K562 (cell line): ENCODE data around the gene C1QTNF9B. TPM values are rescaled to one million over a fixed set of nuclear protein-coding genes. Genes with fewer than 3 reads are reported as not detected.
"Not testable (repeated sequence)": the region's sequence is repeated elsewhere in the genome, so short reads cannot be mapped to it uniquely, and the experiment has no call there.

Experiments used
- ATAC-seq: fragments of 200-7000 bp; cut with Tn5 transposase; 3 replicates; pipeline ENCODE4 v1.9.1; 2020; ENCODE audit warnings: moderate library complexity
- BruUV-seq: library from RNA; stranded (reverse); fragments of 400-500 nt; replicated peaks from 2 replicates; lab custom pipeline; 2021; lab: Mats Ljungman, UMichigan
- CTCF ChIA-PET: fragments of 300-600 bp; formaldehyde crosslinking; extraction: SDS; loops from one replicate; lab custom pipeline; 2021; ENCODE audit warnings: low intra/inter-chr PET ratio; lab: Yijun Ruan, JAX
- POLR2A ChIA-PET: fragments of 300-600, 350-650 bp; sonication (Branson Sonifier 250); formaldehyde crosslinking; extraction: SDS; loops from one replicate; lab custom pipeline; 2021; ENCODE audit warnings: antibody characterized with exemption, inconsistent platforms; lab: Yijun Ruan, JAX
- DNase-seq, 4 experiments: peaks; one replicate each; pipeline versions ENCODE4 v3.0.0 to v3.0.0-alpha.2; 2011 to 2018; ENCODE audit warnings: low spot score in 3 of 4, mixed read lengths in 3 of 4; ENCODE audit errors: extremely low read depth in 1 of 4
- FAIRE-seq: peaks from 2 replicates; lab custom pipeline; 2011; peaks lifted over from hg19 to GRCh38; lab: Jason Lieb, UNC
- H2AFZ ChIP-seq: 2 replicates; pipeline ENCODE4 v1.6.0; 2011; ENCODE audit warnings: low read depth, low read length, control low read depth, inconsistent platforms
- H3K27ac ChIP-seq: fragments of 200-600 bp; 3 replicates; pipeline ENCODE4 v1.8.0; 2011; ENCODE audit warnings: low read depth, mild to moderate bottlenecking, control low read depth, inconsistent platforms, low read length, moderate library complexity, mixed read lengths; ENCODE audit errors: extremely low read depth
- H3K27me3 ChIP-seq, 2 experiments: fragments of 300-600 bp in 1 of 2; 2 replicates in 1 of 2; 3 replicates in 1 of 2; pipeline versions ENCODE4 v1.6.0 to v1.8.0; 2011; ENCODE audit warnings: inconsistent platforms in 2 of 2, low read length in 2 of 2, mild to moderate bottlenecking in 1 of 2, mixed read lengths in 1 of 2, moderate library complexity in 1 of 2; ENCODE audit not compliant: control insufficient read depth in 2 of 2, insufficient read depth in 2 of 2
- H3K36me3 ChIP-seq: fragments of 300-600 bp; 3 replicates; pipeline ENCODE4 v1.8.0; 2011; ENCODE audit warnings: mild to moderate bottlenecking, low read length, inconsistent platforms; ENCODE audit not compliant: control insufficient read depth, insufficient read depth
- H3K4me1 ChIP-seq, 2 experiments: fragments of 200-600 bp in 1 of 2; replicated peaks in 1 of 2; 2 replicates in 1 of 2; 3 replicates in 1 of 2; pipeline versions ENCODE4 v1.5.1 to v1.8.0; 2011; ENCODE audit warnings: inconsistent platforms in 2 of 2, low read length in 2 of 2, mild to moderate bottlenecking in 1 of 2, mixed read lengths in 1 of 2, moderate library complexity in 1 of 2; ENCODE audit not compliant: control insufficient read depth in 2 of 2, insufficient read depth in 2 of 2
- H3K4me2 ChIP-seq: 2 replicates; pipeline ENCODE4 v1.6.1; 2011; ENCODE audit warnings: low read length, control low read depth, inconsistent platforms, mixed read lengths; ENCODE audit not compliant: insufficient read depth
- H3K4me3 ChIP-seq: fragments of 200-600 bp; sonication (generic), shearing (Covaris generic); 2 replicates; pipeline ENCODE4 v1.5.1; 2016; ENCODE audit warnings: control low read depth, inconsistent platforms
- H3K79me2 ChIP-seq: fragments of 200-600 bp; 3 replicates; pipeline ENCODE4 v1.8.0; 2011; ENCODE audit warnings: low read length, inconsistent platforms; ENCODE audit not compliant: control insufficient read depth, insufficient read depth
- H3K9ac ChIP-seq, 2 experiments: 2 replicates each; pipeline versions ENCODE4 v1.6.0 to v1.6.1; 2011; ENCODE audit warnings: low read depth in 2 of 2, low read length in 2 of 2, control low read depth in 1 of 2, inconsistent platforms in 1 of 2, mild to moderate bottlenecking in 1 of 2, mixed read lengths in 1 of 2; ENCODE audit not compliant: insufficient read depth in 1 of 2
- H3K9me1 ChIP-seq: one replicate; pipeline ENCODE4 v1.6.0; 2011; ENCODE audit warnings: inconsistent platforms, mild to moderate bottlenecking, low read length, moderate library complexity; ENCODE audit not compliant: control insufficient read depth, insufficient read depth
- H3K9me3 ChIP-seq: replicated peaks from 2 replicates; pipeline ENCODE4 v1.5.1; 2011; ENCODE audit warnings: low read depth, low read length, inconsistent platforms; ENCODE audit not compliant: control insufficient read depth, insufficient read depth
- H4K20me1 ChIP-seq: replicated peaks from 2 replicates; pipeline ENCODE4 v1.6.1; 2011; ENCODE audit warnings: low read length, inconsistent platforms, mixed read lengths; ENCODE audit not compliant: control insufficient read depth, insufficient read depth
- ASH1L ChIP-seq: fragments of 450-650 bp; IDR thresholded peaks from 2 replicates; pipeline ENCODE4 v1.6.1; 2018; ENCODE audit warnings: borderline replicate concordance, mild to moderate bottlenecking, low read depth; ENCODE audit not compliant: partially characterized antibody
- BDP1 ChIP-seq: IDR thresholded peaks from 3 replicates; pipeline ENCODE4 v1.6.1; 2011; ENCODE audit not compliant: insufficient read length, insufficient read depth
- E2F5 ChIP-seq: sonication (generic); formaldehyde crosslinking; IDR thresholded peaks from 2 replicates; pipeline ENCODE4 v1.8.0; 2022; ENCODE audit warnings: mild to moderate bottlenecking, missing genetic modification reagents
- NR2F6 ChIP-seq: fragments of 450-650 bp; formaldehyde crosslinking; IDR thresholded peaks from 2 replicates; pipeline ENCODE4 v1.4.0; 2020; ENCODE audit warnings: mild to moderate bottlenecking
- PTRF ChIP-seq: fragments of 450-650 bp; IDR thresholded peaks from 2 replicates; pipeline ENCODE4 v1.6.1; 2016; ENCODE audit warnings: mild to moderate bottlenecking, missing genetic modification characterization, missing compliant biosample characterization
- PYGO2 ChIP-seq: fragments of 450-650 bp; IDR thresholded peaks from 2 replicates; pipeline ENCODE4 v1.6.1; 2016; ENCODE audit warnings: mild to moderate bottlenecking, missing genetic modification characterization, moderate library complexity, missing compliant biosample characterization
- RCOR1 ChIP-seq, 2 experiments: IDR thresholded peaks; 2 replicates each; pipeline ENCODE4 v1.6.1; 2012; ENCODE audit warnings: low read depth in 2 of 2, low read length in 2 of 2, borderline replicate concordance in 1 of 2, improper control_type of control experiment in 1 of 2
- SPI1 ChIP-seq: IDR thresholded peaks from 2 replicates; pipeline ENCODE4 v1.6.1; 2011; ENCODE audit warnings: low read depth, low read length, control low read depth, borderline replicate concordance
- TSC22D4 ChIP-seq: fragments of 450-650 bp; IDR thresholded peaks from 2 replicates; pipeline ENCODE4 v1.6.1; 2016; ENCODE audit warnings: missing genetic modification characterization, missing biosample characterization, control low read depth
- XRCC4 ChIP-seq: IDR thresholded peaks from one replicate; pipeline ENCODE4 v1.6.1; 2011; ENCODE audit not compliant: insufficient read depth, insufficient read length; ENCODE audit errors: extremely low read depth
- ZNF12 ChIP-seq: sonication (generic); formaldehyde crosslinking; IDR thresholded peaks from 2 replicates; pipeline ENCODE4 v1.4.0; 2020; ENCODE audit warnings: mild to moderate bottlenecking, missing genetic modification reagents
- ZNF124 ChIP-seq: sonication (generic); formaldehyde crosslinking; IDR thresholded peaks from 2 replicates; pipeline ENCODE4 v1.8.1; 2022; ENCODE audit warnings: missing genetic modification reagents
- ZNF316 ChIP-seq: fragments of 450-650 bp; IDR thresholded peaks from 2 replicates; pipeline ENCODE4 v1.6.1; 2016
- ZNF507 ChIP-seq: conservative IDR thresholded peaks from 2 replicates; pipeline ENCODE4 v1.6.1; 2017; ENCODE audit warnings: missing genetic modification characterization, missing compliant biosample characterization
- WGBS: fragments of 100-300 bp; shearing (Covaris generic); methylation state at CpG from one replicate; pipeline ENCODE4 v1.1.6; 2016; ENCODE audit warnings: low coverage, mixed read lengths; ENCODE audit not compliant: insufficient coverage; ENCODE audit errors: missing lambda C conversion rate; 5-methylcytosine and 5-hydroxymethylcytosine counted together
- in situ Hi-C: fragments of 300-500 bp; cut with MboI; formaldehyde crosslinking; loops from 4 replicates; pipeline ENCODE4 v1.15.0; 2018; ENCODE audit warnings: inconsistent platforms, mixed read lengths
- intact Hi-C: fragments of 100-400 bp; cut with micrococcal nuclease; formaldehyde crosslinking; loops from 2 replicates; pipeline ENCODE4 v1.14.2; 2022
- polyA plus RNA-seq, 8 experiments: library from polyadenylated mRNA; depleted of rRNA in 4 of 8; stranded (reverse) in 5 of 8; unstranded in 3 of 8; fragments of >200 nt; fragmentation: Nextera tagmentation in 2 of 8; fragmentation: Illumina TruSeq in 1 of 8; extraction: Ambion mirVana in 2 of 8; extraction: Trizol in 1 of 8; gene quantifications; 2 replicates each; pipeline versions ENCODE4 v1.2.1 to v1.2.3, GENCODE V29; 2011 to 2014; ENCODE audit warnings: inconsistent platforms in 1 of 8, missing spikeins in 1 of 8
- total RNA-seq, 7 experiments: library from RNA; depleted of rRNA in 6 of 7; stranded (reverse); fragments of >200 nt in 6 of 7; fragmentation: Illumina TruSeq in 2 of 7; extraction: Trizol in 2 of 7; gene quantifications; 2 replicates each; pipeline versions ENCODE4 v1.2.1 to v1.2.3, GENCODE V29; 2011 to 2021; ENCODE audit warnings: low replicate concordance in 1 of 7

The C1QTNF9B gene
- total and polyA plus RNA-seq, 9 of the 15 experiments (the other 6 are each of a cell fraction or from before 2014, with no cell fraction given) = 0.14 to 0.94 (median 0.35) TPM; not detected in 3

- H3K9me1 ChIP-seq, H2AFZ ChIP-seq, FAIRE-seq, ATAC-seq, H3K9me3 ChIP-seq, H3K79me2 ChIP-seq, H3K4me2 ChIP-seq, BruUV-seq, H3K4me1 ChIP-seq, CTCF ChIA-PET, H3K9ac ChIP-seq, H3K4me3 ChIP-seq, POLR2A ChIA-PET, H3K36me3 ChIP-seq, H4K20me1 ChIP-seq, H3K27ac ChIP-seq, DNase-seq, H3K27me3 ChIP-seq: not testable (repeated sequence)
- no CpG with 5 or more reads among the region's 4 CpGs for WGBS
- in situ Hi-C loops (loop anchor here (10.0 kb wide), 1 partner anchor 429 kb away; no protein-coding TSS in a partner anchor), intact Hi-C loops (loop anchor here (10.0 kb wide), 1 partner anchor 429 kb away; no protein-coding TSS in a partner anchor)
These were observed 3.5 kb downstream of the C1QTNF9B start for GRCh38 chr13:23893791-23894190.

- Histone ChIP-seq H3K9me3 (no peaks in the 10 kb centered on the region), H2AFZ (peak overlapping the region; percentile 93), H3K27ac (no peak overlapping the region), H3K9ac (no peak overlapping the region), H3K36me3 (peaks cover 6% of the 10 kb centered on the region; the same call in 1 of the 3 replicates), H3K4me2 (peak overlapping the region; percentile 89), H3K9me1 (no peaks in the 10 kb centered on the region), H3K27me3 (no peaks in the 10 kb centered on the region), H3K4me1 (peaks cover 0 to 3% of the 10 kb centered on the region in 2 experiments; a peak in 3 of 5 replicates), H4K20me1 (no peaks in the 10 kb centered on the region), H3K79me2 (peaks cover 11% of the 10 kb centered on the region; the same call in 2 of the 3 replicates), H3K4me3 (peak overlapping the region; percentile 86)
- FAIRE-seq = peak; percentile 56
- peak; percentile 57 for ATAC-seq
- in situ Hi-C loops (loop anchor here (10.0 kb wide), 1 partner anchor 425 kb away; no protein-coding TSS in a partner anchor), intact Hi-C loops (loop anchor here (10.0 kb wide), 1 partner anchor 425 kb away; no protein-coding TSS in a partner anchor)
- no TSS peak for BruUV-seq
- POLR2A ChIA-PET = interaction anchor here (1.2 kb wide), 1 partner anchor 41 kb away, joined by 3 read pairs; no protein-coding TSS in a partner anchor
- CTCF ChIA-PET = interaction anchor here (1.1 kb wide), 1 partner anchor 174 kb away, joined by 4 read pairs; no protein-coding TSS in a partner anchor
- DNase-seq = no peak
- 28% methylated on average over 12 of the region's 15 CpGs for WGBS
- TF ChIP-seq PTRF (tag) = no peak
- no peak for TF ChIP-seq PYGO2
- no peak for TF ChIP-seq ASH1L
- TF ChIP-seq E2F5 (CRISPR knock-in tag) = no peak
- no peak for TF ChIP-seq BDP1
- TF ChIP-seq ZNF507 (tag) = no peak
- TF ChIP-seq RCOR1 (IDR thresholded peaks at IDR 0.05; ENCODE audit: borderline replicate concordance in 1 of 2, low read depth in 2 of 2, low read length in 2 of 2) = 0 out of 4 replicates have a peak, but pooled peaks of 1 of the 2 experiments have one; percentile 18
- no peak for TF ChIP-seq ZNF316
- TF ChIP-seq NR2F6 (CRISPR knock-in tag) = no peak
- no peak for TF ChIP-seq ZNF124 (CRISPR knock-in tag)
- TF ChIP-seq XRCC4 = no peak
- no peak for TF ChIP-seq TSC22D4 (tag)
- TF ChIP-seq SPI1 = no peak
- TF ChIP-seq ZNF12 (CRISPR knock-in tag) = no peak
These were observed 7.4 kb downstream of the C1QTNF9B start for GRCh38 chr13:23889615-23890607.
